ENCODE data around the gene MBNL2. TPM values are rescaled to one million over a fixed set of nuclear protein-coding genes. Genes with fewer than 3 reads are reported as not detected.

MBNL2 gene
- total RNA-seq, 2 donors from 2014 or later, result 59.6 to 67.7 TPM

GRCh38 chr13:97364827-97365226, 142.7 kb downstream of the MBNL2 start:
- no peak for TF ChIP-seq CTCF (IDR thresholded peaks at IDR 0.05)
- Histone ChIP-seq H3K9me3 (no peaks in the 10 kb centered on the region), H3K27ac (no peak overlapping the region), H3K4me3 (no peak overlapping the region), H3K36me3 (peaks cover 3% of the 10 kb centered on the region), H3K4me1 (ENCODE audit: control insufficient read depth in 1 of 2, low read depth in 2 of 2) (peaks cover 6 to 8% of the 10 kb centered on the region in 2 donors), H3K27me3 (replicated peaks; ENCODE audit: insufficient read depth) (no peaks in the 10 kb centered on the region)
- DNase-seq (ENCODE audit: low spot score), result no peak
- ATAC-seq (ENCODE audit: insufficient number of reproducible peaks, low FRiP score, low read depth), result no peak

GRCh38 chr13:97366172-97366688, 144.1 kb downstream of the MBNL2 start:
- TF ChIP-seq CTCF (IDR thresholded peaks at IDR 0.05), result no peak
- DNase-seq (ENCODE audit: low spot score) (no peak), ATAC-seq (ENCODE audit: insufficient number of reproducible peaks, low FRiP score, low read depth) (no peak)
- Histone ChIP-seq H3K4me1 (ENCODE audit: control insufficient read depth in 1 of 2, low read depth in 2 of 2) (peaks cover 6 to 8% of the 10 kb centered on the region in 2 donors), H3K27me3 (replicated peaks; ENCODE audit: insufficient read depth) (no peaks in the 10 kb centered on the region), H3K36me3 (peaks cover 3% of the 10 kb centered on the region), H3K4me3 (no peak overlapping the region), H3K27ac (no peak overlapping the region), H3K9me3 (no peaks in the 10 kb centered on the region)

GRCh38 chr13:97367016-97367822, 145.1 kb downstream of the MBNL2 start:
- no peak overlapping the region for H3K27ac ChIP-seq
- peaks cover 6 to 8% of the 10 kb centered on the region in 2 donors for H3K4me1 ChIP-seq (ENCODE audit: control insufficient read depth in 1 of 2, low read depth in 2 of 2)
- ATAC-seq (ENCODE audit: insufficient number of reproducible peaks, low FRiP score, low read depth) (peak; percentile 33), DNase-seq (ENCODE audit: low spot score) (no peak)
- no peaks in the 10 kb centered on the region for H3K9me3 ChIP-seq
- no peak for TF ChIP-seq CTCF (IDR thresholded peaks at IDR 0.05)
- no peak overlapping the region for H3K4me3 ChIP-seq
- H3K36me3 ChIP-seq, result peaks cover 8% of the 10 kb centered on the region
- H3K27me3 ChIP-seq (replicated peaks; ENCODE audit: insufficient read depth), result no peaks in the 10 kb centered on the region

- no peak for DNase-seq (ENCODE audit: low spot score)
- Histone ChIP-seq H3K4me3 (peak overlapping the region; percentile 68), H3K27me3 (replicated peaks; ENCODE audit: insufficient read depth) (no peaks in the 10 kb centered on the region), H3K4me1 (ENCODE audit: control insufficient read depth in 1 of 2, low read depth in 2 of 2) (peaks cover 6 to 8% of the 10 kb centered on the region in 2 donors), H3K9me3 (no peaks in the 10 kb centered on the region), H3K36me3 (peaks cover 13% of the 10 kb centered on the region), H3K27ac (no peak overlapping the region)
- ATAC-seq (ENCODE audit: insufficient number of reproducible peaks, low FRiP score, low read depth), result no peak
- TF ChIP-seq CTCF (IDR thresholded peaks at IDR 0.05), result no peak
These were observed 147.2 kb downstream of the MBNL2 start for GRCh38 chr13:97369261-97369893.

GRCh38 chr13:97371486-97372109, 149.5 kb downstream of the MBNL2 start:
- no peak for ATAC-seq (ENCODE audit: insufficient number of reproducible peaks, low FRiP score, low read depth)
- peaks cover 17% of the 10 kb centered on the region for H3K36me3 ChIP-seq

More at GRCh38 chr13:97371486-97372109, 149.5 kb downstream of the MBNL2 start:
- Histone ChIP-seq H3K4me1 (ENCODE audit: control insufficient read depth in 1 of 2, low read depth in 2 of 2) (peaks cover 6 to 8% of the 10 kb centered on the region in 2 donors), H3K27ac (no peak overlapping the region), H3K9me3 (no peaks in the 10 kb centered on the region), H3K27me3 (replicated peaks; ENCODE audit: insufficient read depth) (no peaks in the 10 kb centered on the region), H3K4me3 (no peak overlapping the region)
- TF ChIP-seq CTCF (IDR thresholded peaks at IDR 0.05), result no peak
- no peak for DNase-seq (ENCODE audit: low spot score)
